CD4-positive, alpha-beta T cell treated with Interleukin-12 subunit alpha and Interleukin-12 subunit beta, for 1 hour (primary cell): ENCODE results near the gene BPGM.

Experiments used
- DNase-seq: peaks from one replicate; pipeline ENCODE4 v3.0.0-alpha.2; 2020

The BPGM gene

GRCh38 chr7:134646425-134647305 is at the start of gene BPGM:
Gene BPGM, plus strand, starts transcription at chr7:134646853. Its CDS starts 14,655 bp downstream, at chr7:134661508.
- DNase-seq = peak; percentile 100

- DNase-seq = no peak
Observed at GRCh38 chr7:134599371-134599770, 47.3 kb upstream of the BPGM start.

GRCh38 chr7:134601459-134601858 is 45.2 kb upstream of the BPGM start:
- DNase-seq = no peak

- DNase-seq = no peak
Observed at GRCh38 chr7:134602881-134603451, 43.7 kb upstream of the BPGM start.

GRCh38 chr7:134605978-134606923 is 40.4 kb upstream of the BPGM start:
- DNase-seq = peak; percentile 62

DNA sequence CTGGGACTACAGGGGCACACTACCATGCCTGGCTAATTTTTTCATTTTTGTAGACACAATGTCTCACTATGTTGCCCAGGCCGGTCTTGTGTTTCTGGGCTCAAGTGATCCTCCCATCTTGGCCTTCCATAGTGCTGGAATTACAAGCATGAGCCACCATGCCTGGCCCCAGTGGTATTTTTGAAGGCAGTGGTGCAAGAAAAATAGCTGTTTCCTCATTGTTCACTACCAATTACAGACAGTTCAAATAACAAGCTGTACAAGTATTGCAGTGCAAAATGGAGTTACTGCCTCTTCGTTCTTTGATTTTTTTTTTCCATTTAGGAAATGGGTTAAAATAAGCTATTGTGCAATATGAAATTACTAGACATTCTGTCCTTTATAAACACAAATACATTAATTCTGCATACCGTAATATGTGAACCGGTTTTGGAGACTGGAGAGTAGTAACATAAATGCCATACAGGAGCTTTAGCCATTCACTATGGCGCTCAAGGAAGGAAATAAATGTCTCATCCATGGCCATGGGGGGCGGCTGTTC is 35.0 kb upstream of the BPGM start:
- DNase-seq = no peak

DNA sequence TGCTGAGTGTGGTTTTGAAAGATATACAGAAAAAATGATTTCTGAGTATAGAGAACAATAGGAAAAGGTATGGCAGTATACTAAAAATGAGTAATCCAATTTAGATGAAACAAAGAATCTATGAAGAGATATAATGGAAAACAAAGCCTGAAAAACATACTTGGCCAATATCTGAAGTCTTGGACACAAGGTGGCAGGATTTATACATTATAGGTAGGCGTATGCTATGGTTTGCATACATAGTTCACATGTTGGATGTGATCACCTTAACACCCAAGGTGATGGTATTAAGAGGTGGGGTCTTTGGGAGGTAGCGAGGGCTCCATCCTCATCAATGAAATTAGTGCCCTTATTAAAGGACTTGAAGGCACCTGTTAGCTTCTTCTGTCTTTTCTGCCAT is 34.5 kb upstream of the BPGM start:
- no peak for DNase-seq

- no peak for DNase-seq
Observed at GRCh38 chr7:134613623-134614347, 32.9 kb upstream of the BPGM start.

DNA sequence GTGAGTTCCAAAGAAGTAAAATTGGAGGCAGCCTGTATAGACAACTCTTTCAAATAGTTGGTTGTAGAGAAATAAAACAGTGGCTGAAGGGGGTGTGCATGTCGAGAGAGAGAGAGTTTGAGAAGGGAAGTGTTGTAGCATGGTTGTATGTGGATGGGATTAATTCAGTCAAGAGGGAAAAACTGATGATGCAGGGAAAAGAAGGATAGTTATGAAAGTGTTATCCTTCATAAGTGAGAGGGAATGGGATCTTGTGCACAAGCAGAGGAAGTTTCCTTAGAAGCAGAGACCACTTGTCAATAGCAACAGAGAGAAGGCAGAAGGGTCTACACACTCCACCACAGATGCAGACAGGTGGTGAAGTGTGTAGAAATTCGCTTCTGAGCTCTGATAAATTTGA is 30.0 kb upstream of the BPGM start:
- DNase-seq = no peak

GRCh38 chr7:134618756-134619530 is 27.7 kb upstream of the BPGM start:
- no peak for DNase-seq

DNA sequence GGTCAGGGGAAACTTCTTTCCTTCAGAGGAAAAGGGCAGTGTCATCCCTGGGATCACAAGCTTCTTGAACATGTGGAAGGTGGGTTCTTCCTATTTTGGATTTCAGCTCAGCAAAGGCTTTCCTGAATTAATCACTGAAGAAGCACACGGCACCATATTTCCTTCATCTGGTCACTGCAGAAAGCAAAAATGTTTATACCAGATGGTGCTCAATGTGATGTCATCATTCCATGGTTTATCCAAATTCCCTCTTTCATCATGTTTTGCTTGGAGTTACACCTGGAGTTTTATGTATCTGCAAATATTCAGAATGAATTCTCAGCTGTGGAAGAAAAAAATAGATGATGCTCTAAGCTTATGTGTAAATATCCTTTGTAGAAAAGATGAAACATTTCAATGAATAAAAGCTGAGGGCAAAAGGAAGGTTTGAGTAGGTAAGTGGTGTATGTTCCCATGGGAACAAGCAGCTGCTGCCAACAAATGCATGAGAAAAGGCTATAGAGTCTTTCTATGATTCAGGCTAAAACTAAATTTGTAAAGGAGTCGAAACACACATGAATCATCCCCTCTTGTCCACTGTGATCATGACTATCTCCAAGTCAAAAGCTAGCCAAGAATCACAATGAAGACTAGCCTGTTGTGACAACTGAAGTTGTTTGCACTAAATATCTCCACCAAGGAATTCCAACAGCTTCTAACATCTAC is 26.9 kb upstream of the BPGM start:
- DNase-seq = no peak

DNA sequence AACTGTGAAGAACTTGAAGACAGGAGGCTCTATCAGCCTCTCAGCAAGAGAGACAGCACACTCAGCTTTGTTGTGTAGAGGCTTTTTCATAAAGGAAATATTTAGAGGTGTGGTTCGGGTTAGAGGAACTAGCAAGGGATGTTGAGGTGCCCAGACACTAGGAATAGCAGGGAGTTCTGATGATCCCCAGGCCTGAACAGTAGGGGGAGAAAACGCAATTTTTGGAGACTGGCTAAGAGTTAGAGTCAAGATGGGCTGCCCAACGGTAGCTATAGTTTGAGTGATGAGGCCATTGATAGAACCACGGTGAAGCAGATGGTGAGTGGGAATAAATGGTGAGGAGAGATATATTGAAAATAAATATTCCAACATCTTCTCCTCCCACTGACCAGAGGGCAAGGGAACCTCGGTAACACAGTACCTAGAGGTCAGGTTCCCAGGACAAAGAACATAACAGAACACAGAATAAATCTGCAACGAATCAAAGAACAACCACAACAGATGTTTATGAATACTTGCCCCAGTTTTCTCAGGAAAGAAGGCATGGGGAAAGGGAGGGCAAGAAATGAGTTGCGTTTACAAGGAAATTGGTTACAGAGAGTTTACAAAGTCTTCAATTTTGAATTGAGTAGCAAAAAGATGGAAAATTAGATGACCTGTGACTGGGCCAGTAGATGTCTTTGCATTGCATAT is 24.2 kb upstream of the BPGM start:
- DNase-seq = no peak

GRCh38 chr7:134623193-134623592 is 23.5 kb upstream of the BPGM start:
- no peak for DNase-seq

- DNase-seq = no peak
Observed at GRCh38 chr7:134625550-134625949, 21.1 kb upstream of the BPGM start.

DNA sequence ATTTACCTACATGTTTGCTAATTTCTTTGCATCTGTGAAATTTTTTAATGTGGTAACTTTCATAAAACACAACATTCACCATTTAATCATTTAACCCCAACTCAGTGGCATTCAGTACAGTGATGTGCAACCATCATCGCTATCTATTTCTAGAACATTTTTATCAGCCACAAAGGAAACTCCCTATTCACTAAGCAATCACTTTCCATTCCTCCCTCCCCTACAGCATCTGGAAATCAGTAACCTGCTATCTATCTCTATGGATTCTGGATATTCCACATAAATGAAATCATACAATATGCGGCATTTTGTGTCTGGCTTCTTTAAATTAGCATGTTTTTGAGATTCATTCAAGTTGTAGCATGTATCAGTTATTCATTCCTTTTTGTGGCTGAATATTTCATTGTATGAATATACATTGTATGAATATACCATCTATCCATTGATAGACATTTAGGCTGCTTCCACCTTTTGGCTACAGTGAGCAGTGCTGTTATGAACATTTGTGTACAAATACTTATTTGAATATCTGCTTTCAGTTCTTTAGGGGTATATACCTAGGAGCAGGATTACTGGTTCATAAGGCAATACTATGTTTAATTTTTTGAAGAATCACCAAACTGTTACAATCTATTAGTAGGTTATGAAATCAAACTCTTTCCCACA is 19.4 kb upstream of the BPGM start:
- DNase-seq = no peak

GRCh38 chr7:134627775-134628153 is 18.9 kb upstream of the BPGM start:
- DNase-seq = no peak

DNA sequence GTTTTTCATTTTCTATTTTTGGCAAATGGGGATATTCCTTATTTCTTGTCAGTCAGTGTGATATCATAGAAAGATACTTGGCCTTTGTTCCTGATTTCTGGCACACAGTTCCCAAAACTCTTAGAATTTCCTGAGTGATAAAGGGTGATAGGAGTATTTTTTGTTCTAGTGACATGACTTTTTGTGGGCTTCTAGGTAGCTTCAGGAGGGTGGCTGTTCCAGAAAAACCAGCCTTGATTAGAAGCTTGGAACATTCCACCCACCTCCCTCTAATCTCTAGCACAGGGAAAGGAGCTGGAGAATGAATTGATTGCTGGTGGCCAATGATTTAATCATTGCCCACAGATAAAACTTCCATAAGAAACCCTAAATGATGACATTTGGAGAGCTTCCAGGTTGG is 17.2 kb upstream of the BPGM start:
- DNase-seq = no peak

- no peak for DNase-seq
Observed at GRCh38 chr7:134630237-134630636, 16.4 kb upstream of the BPGM start.

DNA sequence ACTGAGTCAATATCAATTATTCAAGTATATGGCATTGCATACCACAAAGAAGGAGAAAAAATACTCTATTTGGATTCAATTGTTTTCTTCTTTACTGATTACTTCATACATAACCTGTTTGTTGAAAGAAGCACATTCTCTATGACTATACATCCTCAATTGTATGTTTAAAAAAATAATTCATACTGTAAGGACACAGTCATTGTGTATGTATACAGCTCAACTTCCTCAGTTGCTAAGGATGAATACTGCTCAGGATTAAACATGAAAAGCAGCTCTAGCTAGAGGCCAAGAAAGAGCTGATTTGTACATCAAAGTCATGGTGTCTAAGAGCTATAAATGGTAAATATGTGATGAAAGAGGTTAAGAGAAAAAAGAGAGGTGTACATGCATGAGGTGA is 15.8 kb upstream of the BPGM start:
- DNase-seq = no peak

DNA sequence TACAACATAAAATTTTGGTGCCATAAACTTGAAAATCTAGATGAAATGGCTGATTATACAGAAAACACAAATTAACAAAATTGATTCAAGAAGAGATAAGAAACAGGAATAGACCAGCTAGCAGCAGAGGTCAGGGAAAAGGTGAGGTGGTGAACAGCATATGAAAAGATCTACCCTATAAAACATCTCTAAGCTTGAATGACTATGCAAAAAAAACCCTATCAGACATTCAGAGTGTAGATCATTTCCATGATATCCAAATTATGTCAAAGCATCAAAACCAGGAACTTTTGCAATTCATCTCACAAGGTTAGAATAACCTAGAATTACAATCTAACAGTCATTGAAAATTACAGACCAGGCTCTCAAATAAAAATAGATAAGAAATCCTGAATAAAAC is 14.6 kb upstream of the BPGM start:
- DNase-seq = no peak
